GM19324 (cell line): ENCODE data around the gene LIPM.
"Not testable (repeated sequence)": the region's sequence is repeated elsewhere in the genome, so short reads cannot be mapped to it uniquely, and the experiment has no call there.

Source experiments
- ATAC-seq: cut with Tn5 transposase; IDR thresholded peaks from one replicate; pipeline ENCODE4 v1.9.1; 2021; ENCODE audit warnings: mild to moderate bottlenecking, moderate library complexity; ENCODE audit not compliant: unreplicated experiment, low FRiP score

Gene LIPM

DNA sequence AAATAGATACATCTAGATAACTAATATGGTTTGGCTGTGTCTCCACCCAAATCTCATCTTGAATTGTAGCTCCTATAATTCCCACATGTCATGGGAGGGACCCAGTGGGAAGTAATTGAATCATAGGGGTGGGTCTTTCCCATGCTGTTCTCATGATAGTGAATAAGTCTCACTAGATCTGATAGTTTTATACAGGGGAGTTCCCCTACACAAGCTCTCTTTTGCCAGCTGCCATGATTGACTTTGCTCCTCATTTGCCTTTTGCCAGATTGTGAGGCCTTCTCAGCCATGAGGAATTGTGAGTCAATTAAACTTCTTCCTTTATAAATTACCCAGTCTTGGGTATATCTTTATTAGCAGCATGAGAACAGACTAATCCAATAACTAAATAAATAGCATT, 35.1 kb downstream of the LIPM start:
- not testable (repeated sequence) for ATAC-seq

- ATAC-seq, result no peak
These were observed 36.3 kb downstream of the LIPM start for GRCh38 chr10:88838766-88839350.

DNA sequence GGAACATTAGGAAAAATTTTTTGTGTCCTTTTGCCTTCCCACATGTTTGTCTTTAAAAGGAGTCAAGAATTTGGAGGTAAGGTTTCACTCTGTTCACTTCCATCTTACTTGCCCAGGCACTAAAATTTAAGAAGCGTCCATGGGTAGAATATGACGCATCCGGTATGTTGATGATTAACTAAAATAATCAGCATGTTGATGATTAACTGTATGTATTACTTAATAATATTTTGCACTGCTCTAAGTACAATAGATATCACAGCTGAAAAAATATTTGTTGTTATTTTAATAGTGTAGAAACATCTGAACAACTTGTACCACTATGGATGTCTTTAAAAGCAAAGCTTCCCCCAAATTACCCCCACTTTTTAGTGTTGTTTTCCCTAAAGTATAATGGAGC, 37.6 kb downstream of the LIPM start:
- no peak for ATAC-seq

DNA sequence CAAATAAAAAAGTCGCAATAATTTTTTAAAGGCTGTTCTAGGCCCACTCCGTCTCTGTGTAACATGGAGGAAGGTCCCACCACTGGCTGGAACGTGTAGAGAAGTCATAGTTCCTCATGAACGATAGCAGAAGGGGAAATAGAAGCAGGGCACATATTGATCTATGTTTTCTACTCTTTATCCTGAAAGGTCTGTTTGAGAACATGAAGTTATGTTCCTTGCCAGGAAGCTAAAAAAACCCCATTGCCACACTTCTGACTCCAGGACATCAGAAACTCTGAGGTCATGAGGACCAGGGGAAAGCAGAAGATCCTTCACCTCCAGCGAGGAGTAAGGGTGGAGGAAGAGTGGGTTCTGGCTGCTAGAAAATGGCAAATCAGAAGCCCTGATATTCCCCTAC, 38.4 kb downstream of the LIPM start:
- no peak for ATAC-seq

GRCh38 chr10:88841316-88842111, 39.0 kb downstream of the LIPM start:
- ATAC-seq, result no peak

GRCh38 chr10:88843171-88843570, 40.6 kb downstream of the LIPM start:
- ATAC-seq, result no peak

- ATAC-seq, result no peak
These were observed 46.0 kb downstream of the LIPM start for GRCh38 chr10:88848499-88848898.

DNA sequence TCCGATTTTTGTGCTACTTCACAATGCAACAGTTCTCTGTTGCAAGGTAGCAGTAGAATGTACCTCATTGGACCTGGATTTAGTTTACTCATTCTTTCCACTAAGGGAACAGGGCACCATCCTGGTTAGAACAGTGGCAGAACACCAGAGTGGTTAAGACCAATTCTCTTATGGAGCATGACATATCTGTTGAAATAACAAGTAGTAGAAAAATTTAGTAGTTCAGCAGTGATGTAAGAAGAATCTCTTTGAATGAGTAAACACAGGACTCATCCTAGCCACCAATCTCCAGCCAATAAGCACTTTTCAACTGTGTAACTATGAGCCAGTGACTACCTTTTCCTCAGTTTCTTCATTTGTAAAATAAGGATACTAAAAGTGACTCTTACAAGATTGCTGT, 46.7 kb downstream of the LIPM start:
- ATAC-seq, result no peak

DNA sequence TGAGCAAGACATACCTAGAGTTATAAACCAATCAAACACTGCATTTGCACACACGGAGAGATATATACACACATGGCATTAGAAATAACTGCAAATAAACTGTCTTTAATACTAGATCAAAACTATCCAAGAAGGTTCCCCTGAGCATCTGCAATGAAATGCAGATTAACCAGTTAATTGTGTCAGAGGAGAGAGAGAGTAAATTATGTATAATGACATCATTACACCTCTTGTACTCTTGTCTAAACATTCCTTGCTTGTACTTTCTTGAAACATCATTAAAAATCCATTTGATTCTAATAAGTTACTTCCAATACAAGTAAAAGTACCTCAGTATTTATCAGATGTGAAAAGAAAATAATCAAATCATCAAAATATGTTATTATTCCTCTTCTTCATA, 48.2 kb downstream of the LIPM start:
- no peak for ATAC-seq

- ATAC-seq, result no peak
These were observed 49.2 kb downstream of the LIPM start, which contains the start of gene ANKRD22 for GRCh38 chr10:88851706-88852105. Gene ANKRD22, minus strand, starts transcription at chr10:88851844. Its CDS starts 237 bp downstream, at chr10:88851607.

DNA sequence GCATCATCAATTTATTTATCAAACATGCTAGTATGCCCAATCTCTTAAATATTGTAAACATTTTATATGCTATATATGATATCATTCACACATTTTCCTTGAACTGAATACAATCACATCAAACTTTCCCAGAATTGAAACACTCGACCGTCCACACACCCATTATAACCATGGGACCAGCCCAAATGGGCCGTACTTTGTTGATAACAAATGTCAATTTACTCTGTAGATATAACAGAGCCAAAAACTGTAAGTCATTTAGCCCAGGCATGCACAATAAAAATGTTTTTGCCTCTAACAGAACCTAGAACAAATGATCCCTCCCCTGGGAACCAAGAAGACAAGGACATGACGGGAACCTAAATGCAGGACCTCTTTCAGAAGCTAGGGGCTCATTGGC, 49.8 kb downstream of the LIPM start:
- no peak for ATAC-seq

DNA sequence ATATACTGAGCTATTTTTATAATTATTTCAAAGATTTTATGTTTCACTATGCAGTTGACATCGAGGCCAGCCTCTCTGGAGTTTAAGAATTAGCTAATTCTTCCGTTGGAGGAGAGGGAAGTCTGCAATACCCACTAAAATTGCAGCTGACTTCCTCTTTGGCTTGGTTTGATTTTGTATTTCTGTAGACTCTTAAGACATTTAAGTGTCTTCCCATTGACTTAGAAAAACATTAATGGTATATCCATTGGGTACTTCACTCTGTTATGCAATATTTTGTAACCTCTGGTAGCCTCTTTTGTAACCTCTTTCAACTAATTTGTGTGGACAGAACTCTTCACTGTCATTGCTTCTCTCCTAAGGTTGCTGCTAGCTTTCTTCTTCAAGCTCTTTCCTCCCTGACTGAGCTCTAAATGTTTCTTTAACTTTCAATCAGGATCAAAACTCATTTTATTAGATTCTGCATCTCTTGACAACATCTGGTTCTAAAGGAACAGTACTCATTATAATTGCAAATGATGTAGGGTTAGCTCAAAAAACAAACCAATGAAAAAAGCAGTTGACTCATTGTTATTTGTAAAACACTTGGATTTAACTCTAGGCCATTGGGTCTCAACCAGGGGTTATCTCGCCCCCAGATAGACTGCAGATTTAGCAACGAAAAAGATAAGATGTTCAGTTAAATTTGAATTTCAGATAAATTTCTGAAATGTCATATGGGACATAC, 50.8 kb downstream of the LIPM start:
- ATAC-seq, result no peak

GRCh38 chr10:88854684-88855083, 52.2 kb downstream of the LIPM start:
- no peak for ATAC-seq

- no peak for ATAC-seq
These were observed 55.3 kb downstream of the LIPM start for GRCh38 chr10:88857831-88858230.

- no peak for ATAC-seq
These were observed 56.0 kb downstream of the LIPM start for GRCh38 chr10:88858491-88858890.

DNA sequence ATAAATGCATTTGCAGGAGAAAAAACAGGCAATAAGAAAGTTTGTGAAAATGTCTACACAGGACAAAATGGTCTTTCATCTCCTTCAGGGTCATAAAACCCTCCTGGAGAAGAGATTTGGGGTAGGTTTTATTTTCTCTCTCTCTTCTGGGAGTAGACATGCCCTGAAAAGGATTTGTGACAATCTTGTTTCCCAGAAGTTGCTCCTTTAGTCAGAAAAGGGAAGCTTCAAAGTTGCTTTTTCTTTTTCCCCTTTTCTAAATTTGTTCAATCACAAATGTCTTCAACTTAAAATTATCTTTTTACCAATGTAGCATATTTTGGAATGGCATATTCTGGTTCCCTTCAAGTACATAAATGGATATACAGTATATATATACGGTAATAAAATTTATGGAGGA, 58.5 kb downstream of the LIPM start:
- no peak for ATAC-seq

- ATAC-seq, result no peak
These were observed 62.8 kb downstream of the LIPM start for GRCh38 chr10:88865281-88865876.

DNA sequence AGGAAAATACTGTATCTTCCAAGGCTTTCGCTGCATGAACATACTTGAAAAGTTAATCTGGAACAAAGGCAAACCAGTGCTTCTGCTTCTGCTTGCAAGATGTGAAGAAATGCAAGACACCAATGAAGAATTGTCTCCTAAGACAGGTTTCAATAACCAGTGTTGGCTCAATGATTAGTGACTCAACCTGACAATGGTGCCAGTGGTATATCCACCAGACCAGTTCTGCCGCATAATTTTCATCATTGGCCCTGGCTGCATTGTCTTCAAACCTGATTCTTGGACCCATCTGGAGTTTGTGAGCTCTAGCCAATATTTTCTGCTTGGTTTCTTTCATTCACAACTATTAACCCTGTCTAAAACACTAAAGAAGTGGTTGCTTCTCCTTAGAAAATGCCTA, 63.9 kb downstream of the LIPM start:
- no peak for ATAC-seq

DNA sequence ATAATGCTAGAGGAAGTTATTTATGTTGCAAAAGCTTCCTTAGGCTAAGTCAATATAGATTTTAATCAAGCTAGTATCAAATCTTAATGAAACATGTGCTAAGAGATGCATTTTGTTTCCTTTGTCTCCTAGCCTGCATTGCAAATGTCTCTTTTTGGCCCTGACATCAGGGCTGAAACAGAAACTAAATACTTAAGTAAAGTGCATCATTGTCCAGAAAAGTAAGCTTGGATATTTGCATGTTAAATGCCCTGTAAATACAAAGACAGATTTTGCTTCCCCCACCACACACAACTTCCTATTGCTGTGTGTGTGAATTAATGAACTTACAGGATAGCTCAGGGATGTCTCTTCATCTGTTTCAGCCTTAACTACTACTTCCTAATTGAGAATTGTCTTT, 67.6 kb downstream of the LIPM start:
- no peak for ATAC-seq
